ENCODE results near the gene GARRE1.

- TF ChIP-seq POLR2AphosphoS5 (IDR thresholded peaks at IDR 0.05; ENCODE audit: low read depth, low read length) (no peak), SUZ12 (IDR thresholded peaks at IDR 0.05; ENCODE audit: low read length) (no peak), CTCF (IDR thresholded peaks at IDR 0.05; ENCODE audit: control extremely low read depth in 1 of 3, insufficient read depth in 1 of 3, low read depth in 1 of 3, low read length in 3 of 3) (no peak), JUND (IDR thresholded peaks at IDR 0.05; ENCODE audit: low read length) (no peak), POLR2A (IDR thresholded peaks at IDR 0.05; ENCODE audit: control extremely low read depth in 1 of 2, low read depth in 2 of 2, low read length in 2 of 2) (no peak), PHF8 (conservative IDR thresholded peaks at IDR 0.05; ENCODE audit: low read depth, low read length) (no peak)
Measured at GRCh38 chr19:34256835-34257558, 2.6 kb downstream of the GARRE1 start.

Measured in H1 (cell line).